Cardiac fibroblast (primary cell): ENCODE results near the gene PRDM11.

Source experiments
- DNase-seq, 2 donors: peaks; one replicate each; pipeline versions ENCODE4 v3.0.0 to v3.0.0-alpha.2; 2010; ENCODE audit warnings: low read depth in 2 of 2
- H3K4me3 ChIP-seq, 2 donors: replicated peaks in 1 of 2; 1 replicate in 1 of 2; 2 replicates in 1 of 2; pipeline ENCODE4 v1.5.1; 2011; ENCODE audit warnings: low read depth in 2 of 2, low read length in 2 of 2, mild to moderate bottlenecking in 2 of 2, moderate library complexity in 1 of 2
- TF ChIP-seq, protein P1 (sequence below): IDR thresholded peaks from one replicate; pipeline ENCODE4 v1.5.1; 2011; ENCODE audit warnings: low read depth, mild to moderate bottlenecking, low read length, inconsistent platforms

Gene PRDM11

GRCh38 chr11:45146072-45147016, at the start of gene PRDM11:
Gene PRDM11, plus strand, starts transcription at chr11:45146639. Its CDS starts 35,128 bp downstream, at chr11:45181767.
- TF ChIP-seq, protein P1, sequence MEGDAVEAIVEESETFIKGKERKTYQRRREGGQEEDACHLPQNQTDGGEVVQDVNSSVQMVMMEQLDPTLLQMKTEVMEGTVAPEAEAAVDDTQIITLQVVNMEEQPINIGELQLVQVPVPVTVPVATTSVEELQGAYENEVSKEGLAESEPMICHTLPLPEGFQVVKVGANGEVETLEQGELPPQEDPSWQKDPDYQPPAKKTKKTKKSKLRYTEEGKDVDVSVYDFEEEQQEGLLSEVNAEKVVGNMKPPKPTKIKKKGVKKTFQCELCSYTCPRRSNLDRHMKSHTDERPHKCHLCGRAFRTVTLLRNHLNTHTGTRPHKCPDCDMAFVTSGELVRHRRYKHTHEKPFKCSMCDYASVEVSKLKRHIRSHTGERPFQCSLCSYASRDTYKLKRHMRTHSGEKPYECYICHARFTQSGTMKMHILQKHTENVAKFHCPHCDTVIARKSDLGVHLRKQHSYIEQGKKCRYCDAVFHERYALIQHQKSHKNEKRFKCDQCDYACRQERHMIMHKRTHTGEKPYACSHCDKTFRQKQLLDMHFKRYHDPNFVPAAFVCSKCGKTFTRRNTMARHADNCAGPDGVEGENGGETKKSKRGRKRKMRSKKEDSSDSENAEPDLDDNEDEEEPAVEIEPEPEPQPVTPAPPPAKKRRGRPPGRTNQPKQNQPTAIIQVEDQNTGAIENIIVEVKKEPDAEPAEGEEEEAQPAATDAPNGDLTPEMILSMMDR: no peak
- H3K4me3 ChIP-seq: peak within 1 kb of the TSS; percentile 64 to 70
- peak; percentile 77 to 86 for DNase-seq

GRCh38 chr11:45097721-45098493, 48.5 kb upstream of the PRDM11 start:
- TF ChIP-seq, protein P1: no peak
- peak; percentile 62 to 87 for DNase-seq
- H3K4me3 ChIP-seq: no peak overlapping the region

- TF ChIP-seq, protein P1: no peak
- no peak for DNase-seq
- no peak overlapping the region for H3K4me3 ChIP-seq
These were observed 47.5 kb upstream of the PRDM11 start for GRCh38 chr11:45098929-45099328.

- peak; percentile 50 to 56 for DNase-seq
- H3K4me3 ChIP-seq: no peak overlapping the region
- TF ChIP-seq, protein P1: no peak
These were observed 46.1 kb upstream of the PRDM11 start for GRCh38 chr11:45100339-45100738.

DNA sequence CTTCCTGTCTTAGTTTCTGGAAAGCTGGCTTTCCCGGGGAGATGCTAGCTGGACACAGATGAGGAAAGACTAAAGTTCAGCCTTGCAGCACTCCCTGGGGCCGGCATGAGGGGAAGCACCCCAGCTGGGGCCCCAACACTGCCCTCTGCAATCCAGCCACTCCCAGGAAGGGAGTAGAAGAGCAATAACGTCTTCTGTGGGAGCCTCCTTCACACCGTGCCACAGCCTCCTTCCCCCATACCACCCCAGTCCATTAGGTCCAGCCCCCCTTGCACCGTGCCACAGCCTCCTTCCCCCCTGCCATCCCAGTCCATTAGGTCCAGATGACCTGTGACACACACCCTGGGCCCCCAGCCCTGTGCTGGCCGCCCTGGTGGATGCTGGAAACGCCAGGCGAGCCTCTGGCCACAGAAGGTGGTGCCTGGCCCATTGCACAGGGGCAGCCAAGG, 44.1 kb upstream of the PRDM11 start:
- TF ChIP-seq, protein P1: no peak

GRCh38 chr11:45102810-45103621, 43.4 kb upstream of the PRDM11 start:
- TF ChIP-seq, protein P1: peak; percentile 95
- peak; percentile 89 to 91 for DNase-seq
- H3K4me3 ChIP-seq: peak overlapping the region in 1 of 2 donors; percentile 8

More for the DNA sequence above, 44.1 kb upstream of the PRDM11 start:
- DNase-seq: peak in 1 of 2 donors; percentile 55
- H3K4me3 ChIP-seq: no peak overlapping the region
